CD4-positive, alpha-beta T cell treated with Interleukin-17A for 4 hours (primary cell): Measurements from ENCODE around the gene CALHM4.
"Not testable (repeated sequence)": the region's sequence is repeated elsewhere in the genome, so short reads cannot be mapped to it uniquely, and the experiment has no call there.

Experiments used
- DNase-seq: peaks from one replicate; pipeline ENCODE4 v3.0.0-alpha.2; 2020; ENCODE audit warnings: mixed read lengths

Gene CALHM4

GRCh38 chr6:116579143-116579542 lies 25.6 kb downstream of the CALHM4 start:
- no peak for DNase-seq

GRCh38 chr6:116580198-116580597 lies 26.6 kb downstream of the CALHM4 start:
- DNase-seq = no peak

DNA sequence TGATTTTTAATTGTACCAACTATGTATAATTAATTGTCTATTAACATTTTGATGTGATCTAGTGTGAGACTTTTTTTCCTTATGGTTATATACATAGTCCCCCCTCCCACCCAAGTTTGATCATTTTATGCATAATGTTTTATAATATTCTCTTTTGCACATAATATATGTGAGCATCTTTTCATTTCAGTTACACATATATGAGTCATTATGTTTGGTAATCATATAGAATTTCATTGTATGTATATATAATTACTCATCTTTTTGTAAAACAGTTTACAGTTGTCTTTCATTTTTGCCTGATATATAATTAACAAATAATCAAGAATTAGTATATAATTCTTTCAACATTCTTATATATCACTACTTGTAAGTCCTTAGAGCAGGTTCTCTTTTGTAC lies 32.7 kb downstream of the CALHM4 start:
- no peak for DNase-seq

DNA sequence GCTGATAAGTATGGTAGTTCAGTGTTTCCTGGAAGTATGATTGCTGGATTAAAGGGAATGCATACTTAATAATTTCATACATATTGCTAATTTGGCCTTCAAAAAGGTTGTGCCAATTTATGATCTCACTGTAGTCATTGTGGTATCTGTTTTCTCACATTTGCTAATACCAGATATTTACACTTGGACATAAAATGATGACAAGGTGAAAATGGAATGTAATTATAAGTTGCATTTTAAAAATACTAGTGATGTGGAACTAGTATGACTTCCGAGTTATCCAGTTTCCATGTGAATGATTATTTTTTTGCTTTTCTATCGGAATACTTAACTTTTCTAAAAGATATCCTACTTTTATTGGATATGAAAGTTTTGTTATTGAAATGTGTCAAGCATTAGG lies 33.2 kb downstream of the CALHM4 start:
- DNase-seq = no peak

DNA sequence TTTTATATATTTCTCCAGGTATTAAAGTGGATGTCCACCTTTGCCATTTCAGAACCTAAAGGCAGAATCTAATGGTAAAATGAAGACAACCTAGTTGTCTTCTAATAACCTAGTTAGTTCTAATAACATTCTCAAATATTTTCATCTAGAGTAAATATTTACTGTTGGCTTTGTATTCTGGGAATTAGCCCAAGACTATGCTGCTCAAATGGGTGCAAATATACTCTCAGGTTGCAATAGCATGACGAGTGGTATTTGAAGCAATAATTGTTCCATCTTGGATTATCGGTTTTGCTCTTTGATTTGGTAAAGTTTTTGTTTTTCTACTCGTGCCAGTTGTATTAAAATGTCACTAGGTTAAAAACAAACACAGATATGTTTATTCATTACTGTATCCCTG lies 41.7 kb downstream of the CALHM4 start:
- DNase-seq = no peak

GRCh38 chr6:116596815-116597214 lies 43.3 kb downstream of the CALHM4 start:
- no peak for DNase-seq

- DNase-seq = not testable (repeated sequence)
These were observed 50.4 kb downstream of the CALHM4 start for GRCh38 chr6:116603916-116604315.

- DNase-seq = not testable (repeated sequence)
These were observed 51.3 kb downstream of the CALHM4 start for GRCh38 chr6:116604868-116605267.

DNA sequence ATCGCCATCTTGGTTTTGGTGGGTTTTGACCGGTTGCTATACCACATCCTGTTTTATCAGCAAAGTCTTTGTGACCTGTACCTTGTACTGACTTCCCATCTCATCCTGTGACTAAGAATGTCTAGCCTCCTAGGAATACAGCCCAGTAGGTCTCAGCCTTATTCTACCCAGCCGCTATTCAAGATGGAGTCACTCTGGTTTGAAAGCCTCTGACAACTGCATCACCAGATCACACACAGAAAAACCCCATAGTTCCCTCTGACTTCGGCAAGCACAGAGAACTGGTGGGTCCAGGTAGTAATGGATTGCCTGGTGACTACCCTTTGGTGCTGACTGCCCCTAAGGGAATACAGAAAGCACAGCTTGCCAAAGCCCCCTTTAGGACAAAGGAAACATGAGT lies 52.4 kb downstream of the CALHM4 start:
- DNase-seq = no peak
